Right lobe of liver (tissue), 6 donors: ENCODE measurements around the gene KCNH5. TPM values are rescaled to one million over a fixed set of nuclear protein-coding genes. Genes with fewer than 3 reads are reported as not detected.

Experiments used
- ATAC-seq, 4 donors: fragments of 200-7000 bp; cut with Tn5 transposase; one replicate each; pipeline ENCODE4 v1.9.1; 2020; ENCODE audit warnings: mild to moderate bottlenecking in 4 of 4, moderate library complexity in 4 of 4
- DNase-seq, 3 donors: peaks; one replicate each; pipeline ENCODE4 v3.0.0-alpha.2; 2020
- H3K27ac ChIP-seq, 3 donors: fragments of 200-600 bp; one replicate each; pipeline ENCODE4 v1.8.0; 2022
- H3K27me3 ChIP-seq, 2 donors: fragments of 200-600 bp; one replicate each; pipeline ENCODE4 v1.8.0; 2022
- H3K36me3 ChIP-seq, 4 donors: fragments of 200-600 bp; sonication (generic) in 1 of 4; one replicate each; pipeline versions ENCODE4 v1.5.1 to v1.8.0; 2017 to 2022; ENCODE audit warnings: control low read depth in 1 of 4
- H3K4me1 ChIP-seq, 4 donors: fragments of 200-600 bp; sonication (generic) in 1 of 4; one replicate each; pipeline versions ENCODE4 v1.5.1 to v1.8.0; 2017 to 2022; ENCODE audit warnings: control low read depth in 1 of 4
- H3K4me3 ChIP-seq, 3 donors: fragments of 200-600 bp; one replicate each; pipeline ENCODE4 v1.8.0; 2022
- H3K9me3 ChIP-seq, 4 donors: fragments of 200-600 bp; sonication (generic) in 1 of 4; one replicate each; pipeline versions ENCODE4 v1.5.1 to v1.8.0; 2017 to 2022; ENCODE audit warnings: control low read depth in 1 of 4
- POLR2A ChIP-seq: fragments of 450-650 bp; IDR thresholded peaks from one replicate; pipeline ENCODE4 v1.6.1; 2017; ENCODE audit warnings: antibody characterized with exemption, mild to moderate bottlenecking
- WGBS: methylation state at CpG from one replicate; pipeline ENCODE4 v1.1.6; 2018; ENCODE audit warnings: low coverage, low lambda C conversion rate; ENCODE audit not compliant: insufficient coverage; ENCODE audit errors: missing lambda C conversion rate; 5-methylcytosine and 5-hydroxymethylcytosine counted together
- intact Hi-C, 2 donors: fragments of 100-400 bp; cut with DNase I; formaldehyde crosslinking; loops; one replicate each; pipeline versions ENCODE4 v1.11.2 to v1.14.1; 2022
- total RNA-seq, 6 experiments: library from RNA; depleted of rRNA in 2 of 6; stranded (reverse); fragments of >200 nt in 2 of 6; fragmentation: NEBNext Ultra II Directional in 3 of 6; extraction: Animal tissue kit (Norgen Biotek cat#: 25700) in 3 of 6; gene quantifications; one replicate each; pipeline versions ENCODE4 v1.1.0 to v1.2.4, GENCODE V29; 2016 to 2023
- TF ChIP-seq, protein P1 (sequence below), 4 donors: fragments of 200-600 bp in 3 of 4; fragments of 450-650 bp in 1 of 4; IDR thresholded peaks; one replicate each; pipeline versions ENCODE4 v1.5.1 to v1.8.0; 2016 to 2022; ENCODE audit warnings: antibody characterized with exemption in 4 of 4, mild to moderate bottlenecking in 2 of 4
- donor health status: DM: no; HTN: yes; CAD: no.
- donor health status: DM: no; HTN: no; CAD: no.
- donor health status: DM: no; HTN: no; CAD: no.
- donor health status: DM: no; HTN: yes; CAD: no.
- donor health status: DM: no; HTN: yes; CAD: no.

The KCNH5 gene
- total RNA-seq, 6 experiments from 2014 or later = not detected

DNA sequence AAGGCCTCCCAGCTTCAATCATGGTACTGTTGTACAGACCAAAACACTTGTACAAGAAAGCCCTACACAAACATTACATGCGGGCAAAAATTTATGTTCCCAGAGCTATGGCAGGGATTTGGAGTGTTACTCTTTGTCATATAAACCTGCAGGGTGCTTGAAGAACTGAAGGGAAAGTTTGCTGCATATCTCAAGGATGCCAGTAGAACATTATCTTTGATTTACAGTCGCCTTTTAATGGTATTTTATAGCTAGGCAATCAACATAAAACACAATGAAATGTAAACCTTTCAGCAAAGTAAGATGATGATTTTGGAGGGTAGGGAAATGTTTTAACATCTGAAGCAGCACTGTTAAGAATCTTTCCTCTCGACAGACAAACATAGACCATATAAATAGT is 305.6 kb downstream of the KCNH5 start:
- ATAC-seq (no peak), DNase-seq (no peak)
- no peak for TF ChIP-seq POLR2A
- TF ChIP-seq, protein P1, sequence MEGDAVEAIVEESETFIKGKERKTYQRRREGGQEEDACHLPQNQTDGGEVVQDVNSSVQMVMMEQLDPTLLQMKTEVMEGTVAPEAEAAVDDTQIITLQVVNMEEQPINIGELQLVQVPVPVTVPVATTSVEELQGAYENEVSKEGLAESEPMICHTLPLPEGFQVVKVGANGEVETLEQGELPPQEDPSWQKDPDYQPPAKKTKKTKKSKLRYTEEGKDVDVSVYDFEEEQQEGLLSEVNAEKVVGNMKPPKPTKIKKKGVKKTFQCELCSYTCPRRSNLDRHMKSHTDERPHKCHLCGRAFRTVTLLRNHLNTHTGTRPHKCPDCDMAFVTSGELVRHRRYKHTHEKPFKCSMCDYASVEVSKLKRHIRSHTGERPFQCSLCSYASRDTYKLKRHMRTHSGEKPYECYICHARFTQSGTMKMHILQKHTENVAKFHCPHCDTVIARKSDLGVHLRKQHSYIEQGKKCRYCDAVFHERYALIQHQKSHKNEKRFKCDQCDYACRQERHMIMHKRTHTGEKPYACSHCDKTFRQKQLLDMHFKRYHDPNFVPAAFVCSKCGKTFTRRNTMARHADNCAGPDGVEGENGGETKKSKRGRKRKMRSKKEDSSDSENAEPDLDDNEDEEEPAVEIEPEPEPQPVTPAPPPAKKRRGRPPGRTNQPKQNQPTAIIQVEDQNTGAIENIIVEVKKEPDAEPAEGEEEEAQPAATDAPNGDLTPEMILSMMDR (IDR thresholded peaks at IDR 0.05) = no peak
- Histone ChIP-seq H3K9me3 (no peaks in the 10 kb centered on the region), H3K36me3 (no peaks in the 10 kb centered on the region), H3K27me3 (no peaks in the 10 kb centered on the region), H3K4me3 (no peak overlapping the region), H3K27ac (no peak overlapping the region), H3K4me1 (no peaks in the 10 kb centered on the region)
- WGBS = 52% methylated on average over 3 of the region's 3 CpGs
- intact Hi-C loops = no loop called here

DNA sequence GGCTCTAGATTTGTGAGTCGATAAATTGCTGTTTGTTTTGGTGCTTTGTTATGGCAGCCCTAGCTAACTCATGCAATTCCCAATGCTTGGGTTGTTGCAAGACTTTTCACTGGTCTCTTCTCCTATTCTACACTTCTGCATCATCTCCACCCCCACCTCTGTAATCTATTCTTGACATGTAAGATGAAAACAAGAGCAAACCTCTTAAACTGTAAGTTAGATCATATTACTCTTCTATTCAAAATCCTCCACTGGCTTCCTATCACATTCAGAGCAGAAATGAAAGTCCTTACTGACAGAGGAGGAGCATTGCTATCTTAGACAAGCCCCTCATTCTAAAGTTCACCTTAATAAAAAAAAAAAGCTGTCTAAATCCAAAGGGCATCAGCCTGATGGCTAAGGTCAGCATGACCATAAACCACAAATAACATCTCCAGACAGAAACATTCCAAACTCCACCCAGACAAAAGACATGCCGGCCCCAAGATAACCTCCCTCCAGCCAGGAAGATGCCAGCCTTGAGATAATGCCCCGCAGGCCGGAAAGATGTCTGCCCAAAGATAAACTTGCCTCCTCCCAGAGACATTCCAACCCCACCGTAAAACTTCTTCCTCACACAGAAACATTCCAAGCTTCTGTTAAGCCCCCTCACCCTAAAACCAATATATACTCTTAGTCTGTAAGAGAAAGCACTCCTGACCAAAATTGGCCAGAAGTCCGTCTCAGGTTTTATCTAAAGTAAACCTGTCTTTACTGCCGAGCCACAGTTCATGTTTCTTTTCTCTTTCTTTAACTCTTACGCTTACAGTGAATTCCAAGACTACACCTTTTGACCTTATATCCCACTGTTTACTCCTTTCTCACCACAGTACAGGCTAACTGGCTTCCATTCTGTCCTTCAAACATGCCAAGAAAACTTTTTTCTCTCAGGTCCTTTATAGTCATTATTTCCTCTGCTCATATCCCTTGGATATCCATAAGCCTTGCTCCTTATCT is 308.9 kb downstream of the KCNH5 start:
- no peak for ATAC-seq
- Histone ChIP-seq H3K9me3 (no peaks in the 10 kb centered on the region), H3K27me3 (no peaks in the 10 kb centered on the region), H3K36me3 (no peaks in the 10 kb centered on the region), H3K4me1 (no peaks in the 10 kb centered on the region), H3K27ac (no peak overlapping the region), H3K4me3 (no peak overlapping the region)
- no peak for DNase-seq
- intact Hi-C loops = no loop called here
- no peak for TF ChIP-seq POLR2A
- TF ChIP-seq, protein P1 (IDR thresholded peaks at IDR 0.05) = no peak
- 43% methylated on average over 7 of the region's 8 CpGs for WGBS

DNA sequence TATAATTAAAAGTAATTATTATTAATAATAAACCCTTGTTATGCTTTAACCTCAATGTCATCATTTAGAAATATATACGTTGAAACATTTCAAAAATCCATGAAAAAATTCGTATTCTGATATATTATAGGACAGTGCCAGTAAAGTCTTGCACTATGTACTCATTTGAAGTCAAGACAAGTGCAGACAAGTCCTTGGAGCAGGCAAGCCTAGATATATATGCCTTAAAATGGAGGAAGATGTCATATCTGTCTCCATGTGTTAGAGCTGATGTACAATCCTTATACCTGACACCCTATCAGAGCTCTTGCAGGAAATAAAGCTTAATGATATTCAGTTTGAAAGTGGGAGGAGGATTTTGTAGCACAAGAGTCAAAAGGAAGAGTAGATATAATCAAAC is 310.4 kb downstream of the KCNH5 start:
- Histone ChIP-seq H3K27ac (no peak overlapping the region), H3K9me3 (no peaks in the 10 kb centered on the region), H3K36me3 (no peaks in the 10 kb centered on the region), H3K27me3 (no peaks in the 10 kb centered on the region), H3K4me3 (no peak overlapping the region), H3K4me1 (no peaks in the 10 kb centered on the region)
- WGBS = 26% methylated on average over 2 of the region's 2 CpGs
- DNase-seq = no peak
- ATAC-seq = no peak
- intact Hi-C loops = no loop called here
- TF ChIP-seq POLR2A = no peak
- TF ChIP-seq, protein P1 (IDR thresholded peaks at IDR 0.05) = no peak

DNA sequence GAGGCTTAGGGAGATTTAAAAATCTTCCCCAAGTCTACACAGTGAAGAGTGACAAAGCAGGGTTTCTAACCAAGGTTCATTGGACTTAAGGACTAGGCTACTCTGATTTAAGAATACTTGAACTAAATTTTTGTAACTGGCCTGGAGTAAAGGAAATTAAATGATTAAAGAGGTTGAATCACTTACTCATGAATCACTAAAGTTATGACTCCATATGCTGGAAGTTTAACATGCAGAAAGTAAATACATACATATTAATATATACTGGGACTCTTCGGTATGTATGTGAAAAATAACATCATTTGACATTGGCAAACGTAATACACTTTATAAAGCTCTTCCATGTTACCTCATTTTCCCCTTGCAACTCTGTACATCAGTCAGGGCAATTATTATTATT is 322.9 kb downstream of the KCNH5 start:
- no peak for ATAC-seq
- 42% methylated on average over 2 of the region's 2 CpGs for WGBS
- Histone ChIP-seq H3K9me3 (no peaks in the 10 kb centered on the region), H3K27me3 (no peaks in the 10 kb centered on the region), H3K4me1 (no peaks in the 10 kb centered on the region), H3K27ac (no peak overlapping the region), H3K36me3 (no peaks in the 10 kb centered on the region), H3K4me3 (no peak overlapping the region)
- no peak for TF ChIP-seq POLR2A
- TF ChIP-seq, protein P1 (IDR thresholded peaks at IDR 0.05) = no peak
- intact Hi-C loops = no loop called here
- DNase-seq = no peak
